GM12878 (cell line): ENCODE data around the gene CDC27. TPM values are rescaled to one million over a fixed set of nuclear protein-coding genes. Genes with fewer than 3 reads are reported as not detected.
A peak's percentile ranks its signal among the peaks of the same experiment; 100 is the strongest.

Source experiments
- BCL3 ChIP-seq: IDR thresholded peaks from 2 replicates; pipeline ENCODE4 v1.6.1; 2011; ENCODE audit warnings: borderline replicate concordance, low read depth, mild to moderate bottlenecking, moderate library complexity, low read length; ENCODE audit not compliant: insufficient read depth, poor library complexity, severe bottlenecking
- BMI1 ChIP-seq: fragments of 450-650 bp; IDR thresholded peaks from 2 replicates; pipeline ENCODE4 v1.6.1; 2016; ENCODE audit warnings: mild to moderate bottlenecking, moderate library complexity, borderline replicate concordance
- CHD2 ChIP-seq: IDR thresholded peaks from 2 replicates; pipeline ENCODE4 v1.6.1; 2011; ENCODE audit warnings: low read depth, low read length, improper control_type of control experiment, borderline replicate concordance
- EP300 ChIP-seq, 2 experiments: fragments of 150-350 bp in 1 of 2; IDR thresholded peaks; 2 replicates each; pipeline ENCODE4 v1.6.1; 2011 to 2012; ENCODE audit warnings: low read depth in 2 of 2, low read length in 2 of 2, borderline replicate concordance in 1 of 2, improper control_type of control experiment in 1 of 2, inconsistent platforms in 1 of 2; ENCODE audit not compliant: control insufficient read depth in 1 of 2
- ESRRA ChIP-seq: IDR thresholded peaks from 2 replicates; pipeline ENCODE4 v1.6.1; 2012; ENCODE audit warnings: mild to moderate bottlenecking, low read length, improper control_type of control experiment
- GABPA ChIP-seq: IDR thresholded peaks from 2 replicates; pipeline ENCODE4 v1.6.1; 2014; ENCODE audit warnings: antibody characterized with exemption, low read depth, mild to moderate bottlenecking, inconsistent platforms
- HDAC6 ChIP-seq: fragments of 200-600 bp; sonication (generic); IDR thresholded peaks from one replicate; pipeline ENCODE4 v1.8.0; 2017; ENCODE audit warnings: antibody characterized with exemption; ENCODE audit not compliant: unreplicated experiment
- KDM1A ChIP-seq: fragments of 200-600 bp; sonication (generic); IDR thresholded peaks from 2 replicates; pipeline ENCODE4 v1.6.1; 2016; ENCODE audit warnings: borderline replicate concordance
- PAX5 ChIP-seq: IDR thresholded peaks from 2 replicates; pipeline ENCODE4 v1.6.1; 2011; ENCODE audit warnings: low read depth, low read length, borderline replicate concordance
- RAD51 ChIP-seq: fragments of 450-650 bp; IDR thresholded peaks from 2 replicates; pipeline ENCODE4 v1.6.1; 2016; ENCODE audit warnings: moderate library complexity, mild to moderate bottlenecking, inconsistent platforms
- RELB ChIP-seq: fragments of 450-650 bp; IDR thresholded peaks from 2 replicates; pipeline ENCODE4 v1.6.1; 2017; ENCODE audit warnings: low read depth, mild to moderate bottlenecking, moderate library complexity
- USF1 ChIP-seq: IDR thresholded peaks from 2 replicates; pipeline ENCODE4 v1.6.1; 2011; ENCODE audit warnings: borderline replicate concordance, low read depth, mild to moderate bottlenecking, moderate library complexity, mixed read lengths, low read length; ENCODE audit not compliant: insufficient read depth; ENCODE audit errors: extremely low read length
- USF2 ChIP-seq: IDR thresholded peaks from 2 replicates; pipeline ENCODE4 v1.6.1; 2011; ENCODE audit warnings: low read depth, low read length, improper control_type of control experiment, borderline replicate concordance
- ZBTB40 ChIP-seq: fragments of 450-650 bp; IDR thresholded peaks from 2 replicates; pipeline ENCODE4 v1.6.1; 2016; ENCODE audit warnings: mild to moderate bottlenecking, moderate library complexity, borderline replicate concordance
- ZNF384 ChIP-seq: IDR thresholded peaks from 2 replicates; pipeline ENCODE4 v1.6.1; 2012; ENCODE audit warnings: low read depth, mild to moderate bottlenecking, low read length, improper control_type of control experiment, borderline replicate concordance
- ZZZ3 ChIP-seq: IDR thresholded peaks from 2 replicates; pipeline ENCODE4 v1.6.1; 2011; ENCODE audit warnings: low read depth; ENCODE audit not compliant: control insufficient read depth, insufficient read length
- polyA plus RNA-seq, 11 experiments: library from polyadenylated mRNA; depleted of rRNA in 4 of 11; unstranded in 6 of 11; stranded (reverse) in 5 of 11; fragments of >200 nt; fragmentation: Nextera tagmentation in 4 of 11; fragmentation: Illumina TruSeq in 1 of 11; extraction: Ambion mirVana in 4 of 11; extraction: Trizol in 1 of 11; gene quantifications; 1 replicate in 1 of 11; 2 replicates in 10 of 11; pipeline versions ENCODE4 v1.2.1 to v1.2.3, GENCODE V29; 2011 to 2016; ENCODE audit warnings: inconsistent platforms in 2 of 11, missing spikeins in 2 of 11, low read depth in 1 of 11
- total RNA-seq, 4 experiments: library from RNA; depleted of rRNA in 3 of 4; stranded (reverse); fragments of >200 nt in 3 of 4; fragmentation: Illumina TruSeq in 1 of 4; extraction: Trizol in 1 of 4; gene quantifications; 2 replicates each; pipeline versions ENCODE4 v1.2.1 to v1.2.3, GENCODE V29; 2013 to 2021

The CDC27 gene
- total and polyA plus RNA-seq, 10 of the 15 experiments (the other 5 are each of a cell fraction or from before 2014, with no cell fraction given): 23.2 to 138 (median 97.8) TPM

DNA sequence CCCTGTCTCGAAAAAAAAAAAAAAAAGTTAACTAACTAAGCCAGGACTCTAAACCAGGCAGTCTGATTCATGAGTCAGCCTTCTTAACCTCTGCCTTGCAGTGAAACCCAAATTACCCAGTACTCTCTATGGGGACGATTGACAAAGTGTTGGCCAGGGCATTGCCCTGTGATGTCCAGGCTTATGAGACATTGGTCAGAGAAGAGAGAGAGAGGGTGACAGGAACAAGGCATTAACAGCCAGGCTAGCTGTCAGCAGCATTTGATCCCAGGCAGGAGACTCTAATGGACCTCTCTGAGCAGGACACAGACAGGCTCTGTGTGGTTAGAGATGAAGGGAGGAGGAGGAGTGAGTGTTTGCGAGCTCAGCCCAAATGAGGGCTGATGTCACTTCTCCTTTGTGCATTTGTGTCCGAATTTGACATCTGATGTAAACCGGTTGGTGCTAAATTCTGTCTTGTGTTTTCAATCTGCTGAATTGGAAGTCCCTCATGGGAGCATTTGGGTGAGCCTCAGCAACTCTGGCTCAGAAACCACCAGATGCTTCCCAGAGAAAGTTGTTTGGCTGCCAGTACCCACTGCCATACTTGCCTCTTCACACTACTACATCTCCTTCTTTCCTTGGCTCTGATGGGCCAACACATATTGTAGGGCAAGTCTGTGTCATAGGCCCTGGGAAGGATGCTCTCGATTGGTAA, 15.8 kb upstream of the CDC27 start (continued):
- TF ChIP-seq BCL3 (peak; percentile 32), BMI1 (no peak), RELB (no peak), ZBTB40 (no peak), RAD51 (no peak), USF2 (no peak), CHD2 (no peak), PAX5 (0 out of 2 replicates have a peak, but pooled peaks have one; percentile 25), KDM1A (no peak), EP300 (IDR thresholded peaks at IDR 0.05; ENCODE audit: borderline replicate concordance in 1 of 2, control insufficient read depth in 1 of 2, low read depth in 2 of 2, low read length in 2 of 2) (peak in 1 of 2 experiments; percentile 48; a peak in 1 of 4 replicates), HDAC6 (no peak), USF1 (no peak), ZNF384 (peak; percentile 63; the same call in 1 of the 2 replicates), ZZZ3 (no peak), ESRRA (no peak), GABPA (no peak)
